ENCODE data around the gene RTP3. TPM values are rescaled to one million over a fixed set of nuclear protein-coding genes. Genes with fewer than 3 reads are reported as not detected.

RTP3 gene
- total RNA-seq, 1 experiment from 2014 or later, result not detected

- TF ChIP-seq EGR1 (IDR thresholded peaks at IDR 0.05; ENCODE audit: low read depth) (no peak), ZBTB33 (IDR thresholded peaks at IDR 0.05; ENCODE audit: extremely low read depth, insufficient replicate concordance, low read length) (no peak), ZNF274 (IDR thresholded peaks at IDR 0.05; ENCODE audit: low read depth, low read length) (no peak), TCF7L2 (IDR thresholded peaks at IDR 0.05; ENCODE audit: borderline replicate concordance, extremely low read depth, insufficient read depth, insufficient read length) (no peak), MAX (IDR thresholded peaks at IDR 0.05) (no peak), FOSL1 (IDR thresholded peaks at IDR 0.05; ENCODE audit: low read depth) (no peak), POLR2AphosphoS5 (IDR thresholded peaks at IDR 0.05; ENCODE audit: low read depth, low read length) (no peak), JUND (IDR thresholded peaks at IDR 0.05) (no peak), POLR2A (IDR thresholded peaks at IDR 0.05; ENCODE audit: borderline replicate concordance, extremely low read depth, insufficient read depth, insufficient read length) (no peak), YY1 (IDR thresholded peaks at IDR 0.05; ENCODE audit: extremely low read depth, insufficient replicate concordance, low read depth, low read length) (no peak), SRF (IDR thresholded peaks at IDR 0.05; ENCODE audit: low read depth) (no peak), ATF3 (IDR thresholded peaks at IDR 0.05) (no peak), CEBPB (IDR thresholded peaks at IDR 0.05; ENCODE audit: low read depth) (no peak), SIN3A (IDR thresholded peaks at IDR 0.05; ENCODE audit: low read depth) (no peak), ZFX (IDR thresholded peaks at IDR 0.05) (no peak), REST (IDR thresholded peaks at IDR 0.05; ENCODE audit: low read depth) (no peak), CTCF (IDR thresholded peaks at IDR 0.05 in 2 of 3, conservative IDR thresholded peaks at IDR 0.05 in 1 of 3; ENCODE audit: borderline replicate concordance in 1 of 3, insufficient read depth in 1 of 3, low read depth in 2 of 3, low read length in 2 of 3) (no peak)
- no peaks in the 10 kb centered on the region for H3K4me1 ChIP-seq (ENCODE audit: control insufficient read depth in 1 of 2, insufficient read depth in 2 of 2, low read length in 2 of 2)
- no peak overlapping the region for H3K9ac ChIP-seq (ENCODE audit: low read length)
- no peaks in the 10 kb centered on the region for H3K36me3 ChIP-seq (ENCODE audit: control insufficient read depth in 1 of 2, insufficient read depth in 2 of 2, low read length in 2 of 2)
- no peak overlapping the region for H3K4me3 ChIP-seq (replicated peaks in 1 of 2; ENCODE audit: low read depth in 1 of 2, low read length in 2 of 2)
- BruUV-seq (replicated peaks), result no TSS peak
- intact Hi-C loops (cut with micrococcal nuclease), result no loop called here
- H3K79me2 ChIP-seq (ENCODE audit: insufficient read depth, low read length), result no peaks in the 10 kb centered on the region
- ATAC-seq, result no peak
- no peaks in the 10 kb centered on the region for H3K9me2 ChIP-seq (ENCODE audit: insufficient read depth)
- H2AFZ ChIP-seq (ENCODE audit: low read depth, low read length, poor library complexity, severe bottlenecking), result no peak overlapping the region
- CTCF ChIA-PET, result no interaction called here
- RAD21 ChIA-PET (ENCODE audit: low non-redundant PET in 1 of 2, low total read pairs in 2 of 2, uncharacterized antibody in 2 of 2, unreplicated experiment in 2 of 2), result no interaction called here
- no peaks in the 10 kb centered on the region for H4K20me1 ChIP-seq (ENCODE audit: insufficient read depth)
- DNase-seq (ENCODE audit: low read depth, low spot score), result no peak
- H3K9me3 ChIP-seq (ENCODE audit: control insufficient read depth in 1 of 2, insufficient read depth in 1 of 2, low read depth in 1 of 2, low read length in 2 of 2), result no peaks in the 10 kb centered on the region
- POLR2A ChIA-PET, result interaction anchor here (1.2 kb wide), 1 partner anchor 17 kb away, joined by 4 read pairs; no protein-coding TSS in a partner anchor
- no peak overlapping the region for H3K4me2 ChIP-seq (ENCODE audit: low read length)
- H3K27ac ChIP-seq (ENCODE audit: low read depth, low read length), result no peak overlapping the region
- no peaks in the 10 kb centered on the region for H3K27me3 ChIP-seq (ENCODE audit: insufficient read depth, low read length)
These were observed 44.1 kb downstream of the RTP3 start for GRCh38 chr3:46541835-46542234.
